GM20431 (cell line): Measurements from ENCODE around the gene TXNDC17.
"Not testable (repeated sequence)": the region's sequence is repeated elsewhere in the genome, so short reads cannot be mapped to it uniquely, and the experiment has no call there.

Source experiments
- in situ Hi-C: fragments of 300-500 bp; cut with MseI, MboI; formaldehyde crosslinking; loops from one replicate; pipeline ENCODE4 v1.15.0; 2020; ENCODE audit warnings: low sequenced_read_pairs; ENCODE audit not compliant: unreplicated experiment

Gene TXNDC17

DNA sequence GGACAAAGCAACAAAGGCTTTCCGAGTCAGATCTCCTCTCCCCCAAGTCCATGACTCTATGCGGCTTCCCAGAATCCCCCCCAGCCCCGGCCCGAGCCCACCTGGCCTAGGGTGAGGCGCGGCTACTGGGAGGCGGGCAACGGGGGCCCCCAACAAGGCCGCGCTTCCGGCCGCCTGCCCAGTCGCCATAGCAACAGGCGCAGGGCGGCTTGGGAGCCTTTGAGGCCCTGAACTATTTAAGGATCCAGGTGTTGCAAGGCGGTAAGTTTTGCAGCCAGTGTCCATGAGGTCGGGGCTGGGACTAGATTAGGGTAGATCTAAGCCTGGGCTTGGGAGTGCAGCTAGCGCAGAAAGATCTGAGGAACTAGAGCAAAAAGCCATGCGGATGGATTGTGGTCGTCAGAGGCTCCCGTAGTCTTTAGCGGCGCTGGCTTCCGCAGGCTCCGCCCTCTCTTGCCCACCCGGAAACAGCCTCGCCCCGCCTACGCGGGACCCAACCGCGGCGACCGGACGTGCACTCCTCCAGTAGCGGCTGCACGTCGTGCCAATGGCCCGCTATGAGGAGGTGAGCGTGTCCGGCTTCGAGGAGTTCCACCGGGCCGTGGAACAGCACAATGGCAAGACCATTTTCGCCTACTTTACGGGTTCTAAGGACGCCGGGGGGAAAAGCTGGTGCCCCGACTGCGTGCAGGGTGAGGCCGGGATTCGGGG is at the start of gene TXNDC17, which contains the start of gene KIAA0753:
TSS of gene TXNDC17 (plus strand) at position 525 of the 711 bp plus-strand sequence. CDS start at position 548, 23 bp downstream.
TSS of gene KIAA0753 (minus strand) at position 176 of the 711 bp plus-strand sequence. CDS start 5,608 bp downstream, outside the sequence.
- in situ Hi-C loops = no loop called here

- in situ Hi-C loops = no loop called here
Measured at GRCh38 chr17:6591599-6592158, 49.2 kb upstream of the TXNDC17 start.

- in situ Hi-C loops = no loop called here
Measured at GRCh38 chr17:6592173-6592572, 48.7 kb upstream of the TXNDC17 start.

DNA sequence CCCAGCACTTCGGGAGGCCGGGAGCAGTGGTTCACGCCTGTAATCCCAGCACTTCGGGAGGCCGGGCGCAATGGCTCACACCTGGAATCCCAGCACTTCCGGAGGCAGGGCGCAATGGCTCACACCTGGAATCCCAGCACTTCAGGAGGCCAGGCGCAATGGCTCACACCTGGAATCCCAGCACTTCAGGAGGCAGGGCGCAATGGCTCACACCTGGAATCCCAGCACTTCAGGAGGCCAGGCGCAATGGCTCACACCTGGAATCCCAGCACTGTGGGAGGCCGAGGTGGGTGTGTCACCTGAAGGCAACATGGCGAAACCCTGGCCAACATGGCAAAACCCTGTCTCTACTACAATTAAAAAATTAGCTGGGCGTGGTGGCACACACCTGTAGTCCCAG is 47.5 kb upstream of the TXNDC17 start:
- in situ Hi-C loops = not testable (repeated sequence)

DNA sequence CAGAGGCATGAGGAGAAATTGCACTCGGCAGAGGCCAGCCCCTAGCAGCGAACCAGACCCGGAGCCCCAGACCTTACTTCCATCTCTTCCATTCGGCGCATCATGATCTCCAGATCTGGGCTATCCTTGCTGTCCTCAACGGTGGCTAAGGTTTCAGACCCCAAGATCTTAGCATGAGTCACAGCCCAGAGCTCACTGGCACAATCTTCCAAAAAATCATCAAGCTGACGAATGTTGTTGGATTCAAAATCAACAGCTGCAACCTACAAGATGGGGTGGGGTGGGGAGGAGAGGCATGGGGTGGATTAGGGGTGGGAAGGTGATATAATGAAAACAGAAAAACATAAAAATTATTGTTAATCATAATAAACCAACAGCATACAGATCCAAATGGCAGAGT is 44.8 kb upstream of the TXNDC17 start:
- in situ Hi-C loops = no loop called here

GRCh38 chr17:6596511-6596910 is 44.3 kb upstream of the TXNDC17 start:
- in situ Hi-C loops = no loop called here

- in situ Hi-C loops = no loop called here
Measured at GRCh38 chr17:6596941-6597340, 43.9 kb upstream of the TXNDC17 start.

- in situ Hi-C loops = no loop called here
Measured at GRCh38 chr17:6597727-6598126, 43.1 kb upstream of the TXNDC17 start.

DNA sequence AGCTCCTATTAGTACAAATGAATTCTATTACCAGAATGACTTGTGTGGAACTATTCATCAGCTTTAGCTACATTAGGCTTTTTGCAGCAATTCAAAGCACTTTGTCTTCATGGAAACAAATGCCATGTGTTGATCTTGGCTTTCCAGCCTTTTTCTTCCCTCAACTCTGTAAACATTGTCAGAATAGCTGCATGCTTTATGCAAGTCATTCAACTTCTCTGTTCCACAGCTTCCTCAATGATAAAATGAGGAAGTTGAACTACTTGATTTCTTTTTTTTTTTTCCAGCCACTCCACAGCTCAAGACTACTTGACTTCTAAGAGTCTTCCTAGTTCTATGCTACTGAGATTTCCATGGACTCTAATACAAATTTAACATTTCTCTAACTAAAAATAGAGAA is 41.5 kb upstream of the TXNDC17 start:
- in situ Hi-C loops = no loop called here

- in situ Hi-C loops = no loop called here
Measured at GRCh38 chr17:6602141-6602540, 38.7 kb upstream of the TXNDC17 start.

- in situ Hi-C loops = no loop called here
Measured at GRCh38 chr17:6603744-6604325, 37.0 kb upstream of the TXNDC17 start.

DNA sequence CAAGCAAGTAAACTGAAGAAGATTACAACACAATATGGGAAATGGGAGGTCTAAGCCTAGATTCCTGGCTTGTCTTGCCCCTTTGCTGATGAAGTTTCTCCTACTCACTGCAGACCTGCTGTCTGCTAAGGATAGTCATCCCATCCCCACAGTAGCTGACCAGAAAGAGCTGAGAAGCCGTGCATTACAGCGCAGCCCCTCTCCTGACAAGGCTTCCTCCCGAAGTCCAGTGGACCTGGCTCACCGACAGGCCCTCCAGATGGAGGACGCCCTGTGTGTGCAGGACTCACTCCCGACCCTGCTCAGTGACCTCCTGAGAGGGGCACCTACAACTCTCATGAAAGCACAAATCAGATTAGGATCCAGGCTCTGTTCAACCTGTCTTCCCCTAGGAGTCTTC is 35.7 kb upstream of the TXNDC17 start:
- in situ Hi-C loops = no loop called here

DNA sequence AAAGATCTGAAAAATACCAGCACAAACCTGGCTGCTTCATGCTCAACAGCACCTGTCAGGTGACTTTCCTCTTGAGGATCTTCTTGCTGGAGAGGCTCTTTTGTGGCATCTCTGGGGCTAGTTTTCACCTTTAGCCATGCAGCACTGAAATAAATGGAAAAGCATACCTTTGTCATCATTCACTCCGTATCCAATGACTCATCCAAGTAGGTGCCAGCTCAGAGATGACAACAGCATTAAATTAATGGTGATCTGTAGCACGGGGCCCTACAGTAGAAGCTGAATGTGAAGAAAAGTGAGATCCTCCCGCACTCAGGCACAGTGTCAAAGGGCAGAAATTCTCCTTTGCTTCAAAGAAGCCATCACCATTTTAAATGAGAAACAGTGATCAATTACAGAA is 32.5 kb upstream of the TXNDC17 start:
- in situ Hi-C loops = no loop called here

DNA sequence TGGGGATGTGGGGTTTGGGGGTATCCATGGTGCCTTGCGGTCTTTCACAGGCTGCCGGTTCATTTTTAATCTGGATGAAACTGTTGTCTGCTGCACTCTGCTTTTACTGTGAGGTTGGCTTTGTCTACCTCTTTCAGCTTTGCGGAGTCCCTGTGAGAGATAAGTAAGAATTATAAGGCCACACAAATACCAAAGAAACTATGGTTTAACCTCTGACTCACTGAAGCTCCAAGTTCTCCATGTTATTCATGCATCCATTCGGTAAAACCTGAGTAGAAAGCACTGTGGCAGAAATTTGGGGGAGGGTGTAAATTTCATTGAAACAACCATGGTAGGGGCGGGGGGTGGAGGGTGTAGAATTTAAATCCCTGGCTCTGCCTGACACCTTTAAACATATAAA is 30.8 kb upstream of the TXNDC17 start:
- in situ Hi-C loops = no loop called here

GRCh38 chr17:6611231-6611630 is 29.6 kb upstream of the TXNDC17 start:
- in situ Hi-C loops = no loop called here

- in situ Hi-C loops = no loop called here
Measured at GRCh38 chr17:6623941-6624340, 16.9 kb upstream of the TXNDC17 start.

DNA sequence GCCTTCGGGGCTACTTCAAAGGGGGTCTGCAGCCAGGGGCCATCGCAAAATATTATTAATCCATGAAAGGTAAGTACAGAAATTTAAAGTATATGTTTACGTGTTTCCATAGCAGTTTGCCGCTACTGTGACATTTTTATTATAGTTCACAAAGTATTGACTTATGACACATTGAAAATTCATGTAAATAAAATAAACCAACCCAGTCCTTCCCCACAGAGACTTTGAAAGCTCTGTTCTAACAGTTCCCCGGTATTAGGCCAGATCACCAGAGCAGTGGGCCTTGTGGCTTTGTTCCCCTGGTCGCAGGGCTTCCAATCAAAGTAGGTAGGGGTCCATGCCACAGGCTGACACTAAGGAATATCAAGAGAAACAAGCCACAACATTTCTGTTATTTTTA is 14.2 kb upstream of the TXNDC17 start:
- in situ Hi-C loops = no loop called here

GRCh38 chr17:6627019-6627418 is 13.8 kb upstream of the TXNDC17 start:
- in situ Hi-C loops = no loop called here

DNA sequence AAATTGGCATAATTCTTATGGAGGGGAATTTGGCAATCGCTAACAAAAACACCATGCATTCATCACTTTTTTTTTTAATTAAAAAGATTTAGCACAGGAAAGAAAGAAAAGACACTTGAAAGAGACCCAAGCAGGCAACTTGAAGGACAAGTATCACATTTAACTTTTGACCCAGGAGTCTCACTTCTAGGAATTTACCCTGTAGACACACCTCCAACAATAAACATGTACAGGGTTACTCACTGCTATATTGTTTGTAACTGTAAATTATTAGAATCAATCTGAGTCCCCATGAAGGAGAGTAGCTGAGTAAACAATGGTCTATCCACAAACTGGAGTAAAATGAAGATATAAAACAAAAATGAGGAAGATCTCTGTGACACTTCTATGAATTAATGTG is 10.5 kb upstream of the TXNDC17 start:
- in situ Hi-C loops = no loop called here

- in situ Hi-C loops = no loop called here
Measured at GRCh38 chr17:6632530-6632929, 8.3 kb upstream of the TXNDC17 start.

DNA sequence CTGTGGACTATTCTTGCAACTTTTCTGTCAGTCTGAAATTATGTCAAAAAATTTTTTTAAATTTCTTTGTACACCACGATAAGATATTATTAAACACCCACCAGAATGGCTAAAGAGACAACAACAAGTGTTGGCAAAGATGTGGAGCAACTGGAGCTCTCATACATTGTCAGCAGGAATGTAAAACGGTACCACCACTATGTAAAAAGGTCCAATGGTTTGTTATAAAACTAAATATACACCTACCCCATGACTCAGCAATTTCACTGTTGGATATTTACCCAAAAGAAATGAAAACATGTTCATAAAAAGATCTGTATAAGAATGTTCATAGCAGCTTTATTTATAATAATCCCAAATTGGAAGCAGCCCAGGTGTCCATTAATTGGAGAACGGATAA is 7.6 kb upstream of the TXNDC17 start:
- in situ Hi-C loops = no loop called here

DNA sequence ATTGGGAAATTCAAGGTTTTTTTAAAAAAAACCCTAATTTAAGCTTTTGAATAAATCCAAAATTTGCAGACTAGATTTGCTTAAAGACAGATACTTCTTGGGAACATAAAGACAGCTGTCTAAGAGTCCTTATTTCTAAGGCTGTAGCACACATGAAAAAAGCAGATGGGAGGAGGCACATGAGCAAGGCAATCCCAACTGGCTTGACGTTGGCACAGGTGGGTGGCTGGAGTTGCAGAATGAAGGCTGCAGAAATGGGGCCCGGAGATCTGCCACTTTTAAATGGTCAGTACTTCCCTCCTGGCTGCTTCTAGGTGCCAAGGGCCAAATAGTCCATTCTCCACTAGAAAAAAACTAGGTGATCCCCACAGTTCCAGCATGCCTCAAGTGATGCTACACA is 4.8 kb upstream of the TXNDC17 start:
- in situ Hi-C loops = no loop called here
